ENCODE data around the gene SMAD7. TPM values are rescaled to one million over a fixed set of nuclear protein-coding genes. Genes with fewer than 3 reads are reported as not detected.

The SMAD7 gene
- total RNA-seq, 5 donors from 2014 or later (not counting 1 experiment from before 2014, with no cell fraction given): 28.5 to 138 (median 57.7) TPM

DNA sequence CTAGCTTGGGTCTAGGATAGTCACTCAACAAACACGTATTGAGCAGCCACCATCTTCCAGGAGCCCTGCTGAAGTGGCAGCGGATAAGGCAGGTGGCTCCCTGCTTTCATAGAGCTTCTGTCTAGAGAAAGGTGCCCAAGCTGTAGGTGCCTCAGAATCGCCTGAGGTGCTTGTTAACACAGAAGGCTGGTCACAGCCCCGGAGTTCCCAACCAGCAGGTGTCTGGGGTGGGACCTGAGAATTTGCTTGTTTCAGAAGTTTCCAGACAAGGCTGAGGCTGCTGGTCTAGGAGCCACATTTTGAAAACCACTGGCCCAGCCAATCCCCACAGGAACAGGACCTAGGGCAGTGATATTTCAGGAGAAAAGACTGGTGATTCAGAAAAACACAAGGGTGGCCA lies 45.3 kb upstream of the SMAD7 start:
- H3K27ac Mint-ChIP-seq: no peak overlapping the region

GRCh38 chr18:48994926-48995835 lies 44.4 kb upstream of the SMAD7 start:
- no peak overlapping the region for H3K4me3 ChIP-seq (ENCODE audit: control insufficient read depth in 1 of 2, extremely low read depth in 1 of 2, low read length in 1 of 2)
- H3K9me3 ChIP-seq: no peaks in the 10 kb centered on the region
- CTCF ChIA-PET: no interaction called here
- no peaks in the 10 kb centered on the region for H3K36me3 Mint-ChIP-seq
- no peak overlapping the region for H3K27ac ChIP-seq (ENCODE audit: low read length)
- ATAC-seq (replicated peaks in 1 of 4) (no peak), DNase-seq (no peak)
- H3K9me3 Mint-ChIP-seq: no peaks in the 10 kb centered on the region
- H3K36me3 ChIP-seq (ENCODE audit: control insufficient read depth in 2 of 2, extremely low read depth in 1 of 2, insufficient read depth in 1 of 2, low read length in 1 of 2): no peaks in the 10 kb centered on the region
- H3K27ac Mint-ChIP-seq: no peak overlapping the region
- peaks cover 0 to 8% of the 10 kb centered on the region in 2 donors for H3K27me3 Mint-ChIP-seq
- peaks cover 11 to 34% of the 10 kb centered on the region in 2 experiments for H3K4me1 ChIP-seq (ENCODE audit: control insufficient read depth in 1 of 2, extremely low read depth in 1 of 2, insufficient read depth in 2 of 2, low read length in 2 of 2)
- H3K27me3 ChIP-seq (replicated peaks in 1 of 2; ENCODE audit: control insufficient read depth in 2 of 2, extremely low read depth in 1 of 2, insufficient read depth in 2 of 2, low read length in 1 of 2): peaks cover 0 to 16% of the 10 kb centered on the region in 2 experiments
- H3K4me1 Mint-ChIP-seq: peaks cover 20 to 33% (median 33%) of the 10 kb centered on the region in 3 donors
- POLR2A ChIA-PET: no interaction called here
- 96% methylated on average over 11 of the region's 20 CpGs for WGBS (ENCODE audit: insufficient coverage)
- H3K4me3 Mint-ChIP-seq: no peak overlapping the region

More for the DNA sequence above, 45.3 kb upstream of the SMAD7 start:
- H3K27ac ChIP-seq (ENCODE audit: low read length): no peak overlapping the region
- POLR2A ChIA-PET: interaction anchor here in 1 of 2 donors (0.7 kb wide), 1 partner anchor 229 kb away, joined by 3 read pairs; no protein-coding TSS in a partner anchor
- ATAC-seq (replicated peaks in 1 of 4) (no peak), DNase-seq (no peak)
- no peaks in the 10 kb centered on the region for H3K36me3 ChIP-seq (ENCODE audit: control insufficient read depth in 2 of 2, extremely low read depth in 1 of 2, insufficient read depth in 1 of 2, low read length in 1 of 2)
- no peaks in the 10 kb centered on the region for H3K9me3 ChIP-seq
- peaks cover 0 to 12% of the 10 kb centered on the region in 2 experiments for H3K27me3 ChIP-seq (replicated peaks in 1 of 2; ENCODE audit: control insufficient read depth in 2 of 2, extremely low read depth in 1 of 2, insufficient read depth in 2 of 2, low read length in 1 of 2)
- H3K4me3 Mint-ChIP-seq: no peak overlapping the region
- peaks cover 11 to 28% of the 10 kb centered on the region in 2 experiments for H3K4me1 ChIP-seq (ENCODE audit: control insufficient read depth in 1 of 2, extremely low read depth in 1 of 2, insufficient read depth in 2 of 2, low read length in 2 of 2)
- no peaks in the 10 kb centered on the region for H3K9me3 Mint-ChIP-seq
- 97% methylated on average over 3 of the region's 4 CpGs for WGBS (ENCODE audit: insufficient coverage)
- CTCF ChIA-PET: no interaction called here
- H3K27me3 Mint-ChIP-seq: peaks cover 0 to 8% of the 10 kb centered on the region in 2 donors
- no peaks in the 10 kb centered on the region for H3K36me3 Mint-ChIP-seq
- no peak overlapping the region for H3K4me3 ChIP-seq (ENCODE audit: control insufficient read depth in 1 of 2, extremely low read depth in 1 of 2, low read length in 1 of 2)
- peaks cover 20 to 33% (median 33%) of the 10 kb centered on the region in 3 donors for H3K4me1 Mint-ChIP-seq

DNA sequence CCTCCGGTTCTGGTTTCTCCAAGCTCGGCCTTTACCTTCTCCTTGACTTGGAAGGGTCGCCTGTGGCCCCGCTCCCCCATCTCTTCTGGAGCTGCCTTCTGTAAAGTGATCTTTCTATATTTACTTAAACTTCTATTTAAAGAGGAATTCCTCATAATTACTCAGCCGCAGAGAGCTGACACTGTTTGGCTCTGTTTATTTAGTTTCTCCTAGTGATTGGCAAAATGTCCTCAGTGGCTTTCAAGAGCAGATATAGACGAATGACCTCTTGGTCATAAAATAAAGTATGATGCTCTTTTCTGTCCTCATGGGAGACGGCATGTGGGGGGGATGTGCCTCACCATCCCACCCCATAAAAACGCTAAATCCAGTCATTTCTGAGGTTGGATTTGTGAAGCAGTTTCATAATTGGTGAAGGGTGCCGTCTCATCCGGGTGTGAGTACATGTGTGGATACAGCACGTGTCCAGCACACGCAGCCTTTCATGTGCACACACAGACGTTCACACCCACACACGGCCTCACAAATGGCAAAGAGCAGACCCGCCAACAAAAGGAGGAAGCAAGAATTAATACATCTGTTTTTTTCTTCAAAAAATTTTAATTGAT lies 43.4 kb upstream of the SMAD7 start:
- Mint-ChIP-seq H3K9me3 (no peaks in the 10 kb centered on the region), H3K27ac (no peak overlapping the region), H3K36me3 (no peaks in the 10 kb centered on the region), H3K27me3 (peaks cover 0 to 8% of the 10 kb centered on the region in 2 donors), H3K4me1 (peaks cover 20 to 33% (median 32%) of the 10 kb centered on the region in 3 donors), H3K4me3 (no peak overlapping the region)
- no peak for ATAC-seq (replicated peaks in 1 of 4)
- CTCF ChIA-PET: interaction anchor here in 1 of 2 donors (0.6 kb wide), 1 partner anchor 20 kb away, joined by 4 read pairs; no protein-coding TSS in a partner anchor
- peaks cover 11 to 34% of the 10 kb centered on the region in 2 experiments for H3K4me1 ChIP-seq (ENCODE audit: control insufficient read depth in 1 of 2, extremely low read depth in 1 of 2, insufficient read depth in 2 of 2, low read length in 2 of 2)
- H3K27me3 ChIP-seq (replicated peaks in 1 of 2; ENCODE audit: control insufficient read depth in 2 of 2, extremely low read depth in 1 of 2, insufficient read depth in 2 of 2, low read length in 1 of 2): peaks cover 0 to 16% of the 10 kb centered on the region in 2 experiments
- POLR2A ChIA-PET: no interaction called here
- no peak overlapping the region for H3K4me3 ChIP-seq (ENCODE audit: control insufficient read depth in 1 of 2, extremely low read depth in 1 of 2, low read length in 1 of 2)
- WGBS (ENCODE audit: insufficient coverage): 80% methylated on average over 1 of the region's 15 CpGs
- no peak for DNase-seq
- H3K27ac ChIP-seq (ENCODE audit: low read length): no peak overlapping the region
- H3K9me3 ChIP-seq: no peaks in the 10 kb centered on the region
- H3K36me3 ChIP-seq (ENCODE audit: control insufficient read depth in 2 of 2, extremely low read depth in 1 of 2, insufficient read depth in 1 of 2, low read length in 1 of 2): no peaks in the 10 kb centered on the region

DNA sequence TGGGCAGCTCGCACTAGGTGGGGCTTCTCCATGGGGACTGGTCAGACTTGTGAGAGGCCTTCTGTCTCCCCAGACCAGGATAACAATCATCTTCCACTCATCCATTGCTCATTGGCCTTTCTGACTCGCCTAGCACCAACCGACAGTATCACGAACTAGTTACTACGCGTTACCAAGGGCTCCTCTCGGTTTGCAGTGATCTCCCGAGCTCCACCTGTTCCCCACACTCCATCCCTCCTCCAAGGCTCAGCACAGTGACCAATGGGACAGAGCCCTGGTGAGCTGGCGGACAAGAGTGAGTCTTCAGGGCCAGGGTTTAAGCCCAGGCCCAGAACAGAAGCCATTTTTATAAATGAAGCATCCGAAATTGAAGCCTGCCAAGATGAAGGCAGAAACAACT lies 42.8 kb upstream of the SMAD7 start:
- H3K27ac ChIP-seq (ENCODE audit: low read length): no peak overlapping the region
- DNase-seq (no peak), ATAC-seq (replicated peaks in 1 of 4) (no peak)
- Mint-ChIP-seq H3K4me1 (peaks cover 20 to 32% (median 31%) of the 10 kb centered on the region in 3 donors), H3K4me3 (no peak overlapping the region), H3K27me3 (peaks cover 0 to 8% of the 10 kb centered on the region in 2 donors), H3K27ac (no peak overlapping the region), H3K9me3 (no peaks in the 10 kb centered on the region), H3K36me3 (no peaks in the 10 kb centered on the region)
- H3K4me1 ChIP-seq (ENCODE audit: control insufficient read depth in 1 of 2, extremely low read depth in 1 of 2, insufficient read depth in 2 of 2, low read length in 2 of 2): peaks cover 11 to 34% of the 10 kb centered on the region in 2 experiments
- 92% methylated on average over 10 of the region's 10 CpGs for WGBS (ENCODE audit: insufficient coverage)
- no peaks in the 10 kb centered on the region for H3K9me3 ChIP-seq
- ChIA-PET POLR2A (no interaction called here), CTCF (interaction anchor here in 1 of 2 donors (0.6 kb wide), 1 partner anchor 20 kb away, joined by 4 read pairs; no protein-coding TSS in a partner anchor)
- H3K36me3 ChIP-seq (ENCODE audit: control insufficient read depth in 2 of 2, extremely low read depth in 1 of 2, insufficient read depth in 1 of 2, low read length in 1 of 2): no peaks in the 10 kb centered on the region
- H3K4me3 ChIP-seq (ENCODE audit: control insufficient read depth in 1 of 2, extremely low read depth in 1 of 2, low read length in 1 of 2): no peak overlapping the region
- peaks cover 0 to 16% of the 10 kb centered on the region in 2 experiments for H3K27me3 ChIP-seq (replicated peaks in 1 of 2; ENCODE audit: control insufficient read depth in 2 of 2, extremely low read depth in 1 of 2, insufficient read depth in 2 of 2, low read length in 1 of 2)

DNA sequence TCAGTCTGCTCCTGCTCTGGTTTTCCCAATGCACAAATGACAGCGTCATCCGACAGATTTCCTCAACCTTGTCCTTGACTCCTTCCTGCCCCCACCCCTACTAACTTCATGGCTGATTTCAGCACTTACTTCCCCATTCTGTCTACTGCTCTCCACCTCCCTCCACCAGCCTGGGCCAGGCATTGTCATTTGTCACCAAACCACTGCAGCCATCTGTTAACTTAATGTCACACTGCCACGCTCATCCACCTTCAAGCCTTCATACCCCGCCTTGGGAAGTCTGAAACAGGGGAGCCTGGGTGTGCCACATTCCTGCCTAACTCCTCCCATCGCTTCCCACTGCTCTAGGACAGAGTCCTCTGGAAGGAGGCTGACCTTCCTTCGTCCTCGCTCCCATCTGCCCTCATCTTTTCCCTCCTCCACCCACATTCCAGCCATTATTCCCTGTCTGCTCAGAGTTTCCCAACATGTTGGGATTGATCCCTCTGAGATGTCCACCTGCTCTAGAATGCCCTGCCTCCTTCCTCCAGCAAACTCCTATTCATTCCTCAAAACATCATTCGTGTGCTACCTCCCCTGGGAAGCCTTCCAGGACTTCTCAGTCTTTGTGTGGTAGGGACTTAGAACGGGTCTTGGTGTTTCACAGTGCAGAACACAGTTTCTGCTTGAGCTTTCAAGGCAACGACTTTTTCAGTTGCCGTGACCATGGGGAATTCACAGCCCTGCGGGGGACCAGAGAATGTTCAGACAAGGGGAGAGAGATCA lies 42.2 kb upstream of the SMAD7 start:
- CTCF ChIA-PET: no interaction called here
- peaks cover 17 to 30% (median 29%) of the 10 kb centered on the region in 3 donors for H3K4me1 Mint-ChIP-seq
- H3K27me3 Mint-ChIP-seq: peaks cover 0 to 8% of the 10 kb centered on the region in 2 donors
- peak in 1 of 35 experiments; percentile 46 for DNase-seq
- POLR2A ChIA-PET: no interaction called here
- H3K4me3 Mint-ChIP-seq: no peak overlapping the region
- Histone ChIP-seq H3K4me1 (ENCODE audit: control insufficient read depth in 1 of 2, extremely low read depth in 1 of 2, insufficient read depth in 2 of 2, low read length in 2 of 2) (peaks cover 11 to 32% of the 10 kb centered on the region in 2 experiments), H3K9me3 (no peaks in the 10 kb centered on the region), H3K27ac (ENCODE audit: low read length) (no peak overlapping the region), H3K36me3 (ENCODE audit: control insufficient read depth in 2 of 2, extremely low read depth in 1 of 2, insufficient read depth in 1 of 2, low read length in 1 of 2) (no peaks in the 10 kb centered on the region), H3K4me3 (ENCODE audit: control insufficient read depth in 1 of 2, extremely low read depth in 1 of 2, low read length in 1 of 2) (no peak overlapping the region), H3K27me3 (replicated peaks in 1 of 2; ENCODE audit: control insufficient read depth in 2 of 2, extremely low read depth in 1 of 2, insufficient read depth in 2 of 2, low read length in 1 of 2) (peaks cover 0 to 16% of the 10 kb centered on the region in 2 experiments)
- ATAC-seq (replicated peaks in 1 of 4): no peak
- no peaks in the 10 kb centered on the region for H3K36me3 Mint-ChIP-seq
- H3K9me3 Mint-ChIP-seq: no peaks in the 10 kb centered on the region
- WGBS (ENCODE audit: insufficient coverage): 81% methylated on average over 9 of the region's 12 CpGs
- H3K27ac Mint-ChIP-seq: no peak overlapping the region

GRCh38 chr18:48992133-48992532 lies 41.4 kb upstream of the SMAD7 start:
- peaks cover 0 to 19% of the 10 kb centered on the region in 2 experiments for H3K27me3 ChIP-seq (replicated peaks in 1 of 2; ENCODE audit: control insufficient read depth in 2 of 2, extremely low read depth in 1 of 2, insufficient read depth in 2 of 2, low read length in 1 of 2)
- no peak overlapping the region for H3K4me3 ChIP-seq (ENCODE audit: control insufficient read depth in 1 of 2, extremely low read depth in 1 of 2, low read length in 1 of 2)
- ChIA-PET CTCF (no interaction called here), POLR2A (no interaction called here)
- Mint-ChIP-seq H3K4me1 (peaks cover 9 to 22% (median 21%) of the 10 kb centered on the region in 3 donors), H3K9me3 (no peaks in the 10 kb centered on the region), H3K4me3 (no peak overlapping the region), H3K27ac (no peak overlapping the region), H3K36me3 (no peaks in the 10 kb centered on the region), H3K27me3 (peaks cover 0 to 8% of the 10 kb centered on the region in 2 donors)
- H3K4me1 ChIP-seq (ENCODE audit: control insufficient read depth in 1 of 2, extremely low read depth in 1 of 2, insufficient read depth in 2 of 2, low read length in 2 of 2): peaks cover 5 to 24% of the 10 kb centered on the region in 2 experiments
- H3K36me3 ChIP-seq (ENCODE audit: control insufficient read depth in 2 of 2, extremely low read depth in 1 of 2, insufficient read depth in 1 of 2, low read length in 1 of 2): no peaks in the 10 kb centered on the region
- H3K9me3 ChIP-seq: no peaks in the 10 kb centered on the region
- no peak overlapping the region for H3K27ac ChIP-seq (ENCODE audit: low read length)
- no peak for DNase-seq
- WGBS (ENCODE audit: insufficient coverage): 93% methylated on average over 5 of the region's 8 CpGs
- ATAC-seq (replicated peaks in 1 of 4): no peak

Measured in T-cell (primary cell).